ENCODE results near the gene DYRK1A. TPM values are rescaled to one million over a fixed set of nuclear protein-coding genes. Genes with fewer than 3 reads are reported as not detected.
A peak's percentile ranks its signal among the peaks of the same experiment; 100 is the strongest.

Gene DYRK1A
- total and polyA plus RNA-seq, 2 of the 13 experiments (the other 11 are each of a cell fraction or from before 2014, with no cell fraction given), result 24.6 to 34.2 TPM

DNA sequence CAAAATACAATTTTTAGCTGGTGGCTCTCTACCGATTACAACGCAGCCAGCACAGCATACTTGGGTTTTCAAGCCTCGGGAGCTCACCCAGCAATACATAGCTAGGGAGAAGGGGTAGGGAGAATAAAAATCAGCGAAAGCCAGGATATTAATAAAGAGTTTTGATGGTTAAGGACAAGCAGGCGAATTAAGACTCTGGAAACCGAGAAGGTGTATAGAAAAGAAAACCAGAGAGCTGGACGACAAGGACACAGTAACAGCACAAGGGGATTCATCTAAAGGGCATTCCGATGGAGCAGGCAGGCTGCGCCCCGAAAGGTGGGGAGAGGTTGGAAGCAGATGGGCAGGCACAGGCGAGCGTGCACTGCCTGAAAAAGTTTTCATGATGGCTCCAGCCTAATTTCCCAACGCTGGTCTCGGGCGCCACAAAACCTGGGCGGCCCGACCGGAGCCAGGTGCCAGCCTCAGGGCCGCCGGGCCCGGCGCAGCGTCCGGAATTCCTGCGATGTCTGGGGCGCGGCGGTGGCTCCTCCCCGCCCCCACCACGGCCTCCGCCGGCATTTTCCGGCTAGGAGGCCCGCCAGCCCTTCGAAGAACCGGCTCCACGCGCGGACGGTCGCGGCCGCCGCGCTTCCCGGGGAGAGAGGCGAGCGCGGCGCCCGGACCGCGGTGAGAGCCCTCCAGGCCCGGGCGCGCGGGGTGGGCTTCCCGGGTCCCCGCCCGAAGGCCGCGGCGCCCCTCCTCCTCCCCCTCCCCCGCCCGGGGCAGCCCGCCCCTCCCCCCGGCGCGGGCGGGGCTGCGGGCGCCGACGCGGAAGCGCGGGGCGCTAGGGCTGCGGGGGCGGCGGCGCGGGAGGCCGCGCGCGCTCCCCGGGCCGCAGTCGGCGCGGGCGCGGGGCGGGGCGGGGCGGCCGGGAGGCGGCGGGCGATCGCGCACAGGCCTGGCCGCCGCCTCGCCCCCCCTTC is 774 bp upstream of the DYRK1A start (continued):
- TF ChIP-seq, protein P1, sequence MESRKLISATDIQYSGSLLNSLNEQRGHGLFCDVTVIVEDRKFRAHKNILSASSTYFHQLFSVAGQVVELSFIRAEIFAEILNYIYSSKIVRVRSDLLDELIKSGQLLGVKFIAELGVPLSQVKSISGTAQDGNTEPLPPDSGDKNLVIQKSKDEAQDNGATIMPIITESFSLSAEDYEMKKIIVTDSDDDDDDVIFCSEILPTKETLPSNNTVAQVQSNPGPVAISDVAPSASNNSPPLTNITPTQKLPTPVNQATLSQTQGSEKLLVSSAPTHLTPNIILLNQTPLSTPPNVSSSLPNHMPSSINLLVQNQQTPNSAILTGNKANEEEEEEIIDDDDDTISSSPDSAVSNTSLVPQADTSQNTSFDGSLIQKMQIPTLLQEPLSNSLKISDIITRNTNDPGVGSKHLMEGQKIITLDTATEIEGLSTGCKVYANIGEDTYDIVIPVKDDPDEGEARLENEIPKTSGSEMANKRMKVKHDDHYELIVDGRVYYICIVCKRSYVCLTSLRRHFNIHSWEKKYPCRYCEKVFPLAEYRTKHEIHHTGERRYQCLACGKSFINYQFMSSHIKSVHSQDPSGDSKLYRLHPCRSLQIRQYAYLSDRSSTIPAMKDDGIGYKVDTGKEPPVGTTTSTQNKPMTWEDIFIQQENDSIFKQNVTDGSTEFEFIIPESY (CRISPR knock-in tag; IDR thresholded peaks at IDR 0.05), result peak; percentile 5; the same call in 1 of the 2 replicates
- TF ChIP-seq, protein P2, sequence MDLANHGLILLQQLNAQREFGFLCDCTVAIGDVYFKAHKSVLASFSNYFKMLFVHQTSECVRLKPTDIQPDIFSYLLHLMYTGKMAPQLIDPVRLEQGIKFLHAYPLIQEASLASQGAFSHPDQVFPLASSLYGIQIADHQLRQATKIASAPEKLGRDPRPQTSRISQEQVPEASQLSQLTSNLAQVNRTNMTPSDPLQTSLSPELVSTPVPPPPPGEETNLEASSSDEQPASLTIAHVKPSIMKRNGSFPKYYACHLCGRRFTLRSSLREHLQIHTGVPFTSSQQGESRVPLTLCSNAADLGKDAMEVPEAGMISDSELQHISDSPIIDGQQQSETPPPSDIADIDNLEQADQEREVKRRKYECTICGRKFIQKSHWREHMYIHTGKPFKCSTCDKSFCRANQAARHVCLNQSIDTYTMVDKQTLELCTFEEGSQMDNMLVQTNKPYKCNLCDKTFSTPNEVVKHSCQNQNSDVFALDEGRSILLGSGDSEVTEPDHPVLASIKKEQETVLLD (CRISPR knock-in tag; IDR thresholded peaks at IDR 0.05; ENCODE audit: low read depth), result no peak
- TF ChIP-seq, protein P3, sequence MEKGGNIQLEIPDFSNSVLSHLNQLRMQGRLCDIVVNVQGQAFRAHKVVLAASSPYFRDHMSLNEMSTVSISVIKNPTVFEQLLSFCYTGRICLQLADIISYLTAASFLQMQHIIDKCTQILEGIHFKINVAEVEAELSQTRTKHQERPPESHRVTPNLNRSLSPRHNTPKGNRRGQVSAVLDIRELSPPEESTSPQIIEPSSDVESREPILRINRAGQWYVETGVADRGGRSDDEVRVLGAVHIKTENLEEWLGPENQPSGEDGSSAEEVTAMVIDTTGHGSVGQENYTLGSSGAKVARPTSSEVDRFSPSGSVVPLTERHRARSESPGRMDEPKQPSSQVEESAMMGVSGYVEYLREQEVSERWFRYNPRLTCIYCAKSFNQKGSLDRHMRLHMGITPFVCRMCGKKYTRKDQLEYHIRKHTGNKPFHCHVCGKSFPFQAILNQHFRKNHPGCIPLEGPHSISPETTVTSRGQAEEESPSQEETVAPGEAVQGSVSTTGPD (CRISPR knock-in tag; IDR thresholded peaks at IDR 0.05), result no peak
- TF ChIP-seq, protein P4, sequence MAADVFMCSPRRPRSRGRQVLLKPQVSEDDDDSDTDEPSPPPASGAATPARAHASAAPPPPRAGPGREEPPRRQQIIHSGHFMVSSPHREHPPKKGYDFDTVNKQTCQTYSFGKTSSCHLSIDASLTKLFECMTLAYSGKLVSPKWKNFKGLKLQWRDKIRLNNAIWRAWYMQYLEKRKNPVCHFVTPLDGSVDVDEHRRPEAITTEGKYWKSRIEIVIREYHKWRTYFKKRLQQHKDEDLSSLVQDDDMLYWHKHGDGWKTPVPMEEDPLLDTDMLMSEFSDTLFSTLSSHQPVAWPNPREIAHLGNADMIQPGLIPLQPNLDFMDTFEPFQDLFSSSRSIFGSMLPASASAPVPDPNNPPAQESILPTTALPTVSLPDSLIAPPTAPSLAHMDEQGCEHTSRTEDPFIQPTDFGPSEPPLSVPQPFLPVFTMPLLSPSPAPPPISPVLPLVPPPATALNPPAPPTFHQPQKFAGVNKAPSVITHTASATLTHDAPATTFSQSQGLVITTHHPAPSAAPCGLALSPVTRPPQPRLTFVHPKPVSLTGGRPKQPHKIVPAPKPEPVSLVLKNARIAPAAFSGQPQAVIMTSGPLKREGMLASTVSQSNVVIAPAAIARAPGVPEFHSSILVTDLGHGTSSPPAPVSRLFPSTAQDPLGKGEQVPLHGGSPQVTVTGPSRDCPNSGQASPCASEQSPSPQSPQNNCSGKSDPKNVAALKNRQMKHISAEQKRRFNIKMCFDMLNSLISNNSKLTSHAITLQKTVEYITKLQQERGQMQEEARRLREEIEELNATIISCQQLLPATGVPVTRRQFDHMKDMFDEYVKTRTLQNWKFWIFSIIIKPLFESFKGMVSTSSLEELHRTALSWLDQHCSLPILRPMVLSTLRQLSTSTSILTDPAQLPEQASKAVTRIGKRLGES (CRISPR knock-in tag; IDR thresholded peaks at IDR 0.05; ENCODE audit: borderline replicate concordance), result no peak
- TF ChIP-seq, protein P5, sequence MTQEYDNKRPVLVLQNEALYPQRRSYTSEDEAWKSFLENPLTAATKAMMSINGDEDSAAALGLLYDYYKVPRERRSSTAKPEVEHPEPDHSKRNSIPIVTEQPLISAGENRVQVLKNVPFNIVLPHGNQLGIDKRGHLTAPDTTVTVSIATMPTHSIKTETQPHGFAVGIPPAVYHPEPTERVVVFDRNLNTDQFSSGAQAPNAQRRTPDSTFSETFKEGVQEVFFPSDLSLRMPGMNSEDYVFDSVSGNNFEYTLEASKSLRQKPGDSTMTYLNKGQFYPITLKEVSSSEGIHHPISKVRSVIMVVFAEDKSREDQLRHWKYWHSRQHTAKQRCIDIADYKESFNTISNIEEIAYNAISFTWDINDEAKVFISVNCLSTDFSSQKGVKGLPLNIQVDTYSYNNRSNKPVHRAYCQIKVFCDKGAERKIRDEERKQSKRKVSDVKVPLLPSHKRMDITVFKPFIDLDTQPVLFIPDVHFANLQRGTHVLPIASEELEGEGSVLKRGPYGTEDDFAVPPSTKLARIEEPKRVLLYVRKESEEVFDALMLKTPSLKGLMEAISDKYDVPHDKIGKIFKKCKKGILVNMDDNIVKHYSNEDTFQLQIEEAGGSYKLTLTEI (CRISPR knock-in tag; conservative IDR thresholded peaks at IDR 0.05), result no peak
- TF ChIP-seq BRCA1 (CRISPR knock-in tag; IDR thresholded peaks at IDR 0.05) (no peak), TBX3 (IDR thresholded peaks at IDR 0.05; ENCODE audit: borderline replicate concordance) (no peak), DR1 (CRISPR knock-in tag; IDR thresholded peaks at IDR 0.05) (no peak), RFX5 (IDR thresholded peaks at IDR 0.05; ENCODE audit: low read depth, low read length) (no peak), FOSL2 (CRISPR knock-in tag; IDR thresholded peaks at IDR 0.05) (peak; percentile 29; the same call in 1 of the 2 replicates), ZNF333 (CRISPR knock-in tag; IDR thresholded peaks at IDR 0.05; ENCODE audit: borderline replicate concordance) (no peak), ZFP90 (CRISPR knock-in tag; IDR thresholded peaks at IDR 0.05; ENCODE audit: borderline replicate concordance) (no peak), SMARCC2 (IDR thresholded peaks at IDR 0.05) (no peak)
- TF ChIP-seq, protein P6, sequence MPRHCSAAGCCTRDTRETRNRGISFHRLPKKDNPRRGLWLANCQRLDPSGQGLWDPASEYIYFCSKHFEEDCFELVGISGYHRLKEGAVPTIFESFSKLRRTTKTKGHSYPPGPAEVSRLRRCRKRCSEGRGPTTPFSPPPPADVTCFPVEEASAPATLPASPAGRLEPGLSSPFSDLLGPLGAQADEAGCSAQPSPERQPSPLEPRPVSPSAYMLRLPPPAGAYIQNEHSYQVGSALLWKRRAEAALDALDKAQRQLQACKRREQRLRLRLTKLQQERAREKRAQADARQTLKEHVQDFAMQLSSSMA (CRISPR knock-in tag; IDR thresholded peaks at IDR 0.05), result no peak
- TF ChIP-seq, protein P7, sequence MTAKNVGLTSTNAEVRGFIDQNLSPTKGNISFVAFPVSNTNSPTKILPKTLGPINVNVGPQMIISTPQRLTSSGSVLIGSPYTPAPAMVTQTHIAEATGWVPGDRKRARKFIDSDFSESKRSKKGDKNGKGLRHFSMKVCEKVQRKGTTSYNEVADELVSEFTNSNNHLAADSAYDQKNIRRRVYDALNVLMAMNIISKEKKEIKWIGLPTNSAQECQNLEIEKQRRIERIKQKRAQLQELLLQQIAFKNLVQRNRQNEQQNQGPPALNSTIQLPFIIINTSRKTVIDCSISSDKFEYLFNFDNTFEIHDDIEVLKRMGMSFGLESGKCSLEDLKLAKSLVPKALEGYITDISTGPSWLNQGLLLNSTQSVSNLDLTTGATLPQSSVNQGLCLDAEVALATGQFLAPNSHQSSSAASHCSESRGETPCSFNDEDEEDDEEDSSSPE (CRISPR knock-in tag; IDR thresholded peaks at IDR 0.05), result no peak
